ENCODE results near the gene CDK14.
"Not testable (repeated sequence)": the region's sequence is repeated elsewhere in the genome, so short reads cannot be mapped to it uniquely, and the experiment has no call there.

The CDK14 gene

GRCh38 chr7:90751595-90751994 lies 155.5 kb downstream of the CDK14 start:
- Histone ChIP-seq H2AFZ (no peak overlapping the region), H3K27me3 (ENCODE audit: control insufficient read depth, insufficient read depth, low read length) (no peaks in the 10 kb centered on the region), H3K9ac (no peak overlapping the region), H3K79me2 (no peaks in the 10 kb centered on the region), H3K4me1 (no peaks in the 10 kb centered on the region), H3K36me3 (ENCODE audit: control insufficient read depth, insufficient read depth, low read length) (no peaks in the 10 kb centered on the region), H3K27ac (no peak overlapping the region), H3K4me3 (ENCODE audit: low read depth, low read length) (no peak overlapping the region), H3K4me2 (ENCODE audit: low read length) (no peak overlapping the region), H3K9me3 (ENCODE audit: control insufficient read depth, low read length) (no peaks in the 10 kb centered on the region)
- TF ChIP-seq, protein P1, sequence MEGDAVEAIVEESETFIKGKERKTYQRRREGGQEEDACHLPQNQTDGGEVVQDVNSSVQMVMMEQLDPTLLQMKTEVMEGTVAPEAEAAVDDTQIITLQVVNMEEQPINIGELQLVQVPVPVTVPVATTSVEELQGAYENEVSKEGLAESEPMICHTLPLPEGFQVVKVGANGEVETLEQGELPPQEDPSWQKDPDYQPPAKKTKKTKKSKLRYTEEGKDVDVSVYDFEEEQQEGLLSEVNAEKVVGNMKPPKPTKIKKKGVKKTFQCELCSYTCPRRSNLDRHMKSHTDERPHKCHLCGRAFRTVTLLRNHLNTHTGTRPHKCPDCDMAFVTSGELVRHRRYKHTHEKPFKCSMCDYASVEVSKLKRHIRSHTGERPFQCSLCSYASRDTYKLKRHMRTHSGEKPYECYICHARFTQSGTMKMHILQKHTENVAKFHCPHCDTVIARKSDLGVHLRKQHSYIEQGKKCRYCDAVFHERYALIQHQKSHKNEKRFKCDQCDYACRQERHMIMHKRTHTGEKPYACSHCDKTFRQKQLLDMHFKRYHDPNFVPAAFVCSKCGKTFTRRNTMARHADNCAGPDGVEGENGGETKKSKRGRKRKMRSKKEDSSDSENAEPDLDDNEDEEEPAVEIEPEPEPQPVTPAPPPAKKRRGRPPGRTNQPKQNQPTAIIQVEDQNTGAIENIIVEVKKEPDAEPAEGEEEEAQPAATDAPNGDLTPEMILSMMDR (IDR thresholded peaks at IDR 0.05): no peak

DNA sequence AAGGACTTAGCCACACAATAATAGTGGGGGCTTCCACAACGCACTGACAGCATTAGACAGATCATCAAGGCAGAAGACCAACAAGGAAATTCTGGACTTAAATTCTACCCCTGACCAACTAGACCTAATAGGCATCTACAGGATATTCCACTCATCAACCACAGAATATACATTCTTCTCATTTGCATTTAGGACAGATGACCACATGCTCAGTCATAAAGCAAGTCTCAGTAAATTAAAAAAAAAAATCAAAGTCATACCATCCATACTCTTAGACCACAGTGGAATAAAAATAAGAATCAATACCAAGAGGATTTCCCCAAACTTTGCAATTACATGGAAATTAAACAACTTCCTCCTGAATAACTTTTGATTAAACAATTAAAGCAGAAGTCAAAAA lies 155.9 kb downstream of the CDK14 start:
- H3K79me2 ChIP-seq: no peaks in the 10 kb centered on the region
- no peak overlapping the region for H3K9ac ChIP-seq
- no peak overlapping the region for H2AFZ ChIP-seq
- H3K4me3 ChIP-seq (ENCODE audit: low read depth, low read length): no peak overlapping the region
- TF ChIP-seq, protein P1 (IDR thresholded peaks at IDR 0.05): no peak
- no peaks in the 10 kb centered on the region for H3K27me3 ChIP-seq (ENCODE audit: control insufficient read depth, insufficient read depth, low read length)
- H3K36me3 ChIP-seq (ENCODE audit: control insufficient read depth, insufficient read depth, low read length): no peaks in the 10 kb centered on the region
- no peaks in the 10 kb centered on the region for H3K4me1 ChIP-seq
- no peaks in the 10 kb centered on the region for H3K9me3 ChIP-seq (ENCODE audit: control insufficient read depth, low read length)
- H3K4me2 ChIP-seq (ENCODE audit: low read length): no peak overlapping the region
- H3K27ac ChIP-seq: no peak overlapping the region

DNA sequence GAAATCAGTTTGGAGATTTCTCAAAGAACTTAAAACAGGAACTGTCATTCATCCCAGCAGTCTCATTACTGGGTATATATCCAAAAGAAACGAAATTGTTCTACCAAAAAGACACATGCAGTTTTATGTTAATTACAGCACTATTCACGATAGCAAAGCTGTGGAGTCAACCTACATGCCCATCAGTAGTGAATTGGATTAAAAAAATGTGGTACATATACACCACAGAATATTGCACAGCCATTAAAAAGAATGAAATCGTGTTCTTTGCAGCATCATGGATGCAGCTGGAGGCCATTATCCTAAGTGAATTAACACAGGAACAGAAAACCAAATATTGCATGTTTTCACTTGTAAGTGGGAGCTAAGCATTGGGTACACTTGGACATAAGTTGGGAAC lies 158.9 kb downstream of the CDK14 start:
- H3K4me2 ChIP-seq (ENCODE audit: low read length): no peak overlapping the region
- TF ChIP-seq, protein P1 (IDR thresholded peaks at IDR 0.05): no peak
- no peak overlapping the region for H2AFZ ChIP-seq

DNA sequence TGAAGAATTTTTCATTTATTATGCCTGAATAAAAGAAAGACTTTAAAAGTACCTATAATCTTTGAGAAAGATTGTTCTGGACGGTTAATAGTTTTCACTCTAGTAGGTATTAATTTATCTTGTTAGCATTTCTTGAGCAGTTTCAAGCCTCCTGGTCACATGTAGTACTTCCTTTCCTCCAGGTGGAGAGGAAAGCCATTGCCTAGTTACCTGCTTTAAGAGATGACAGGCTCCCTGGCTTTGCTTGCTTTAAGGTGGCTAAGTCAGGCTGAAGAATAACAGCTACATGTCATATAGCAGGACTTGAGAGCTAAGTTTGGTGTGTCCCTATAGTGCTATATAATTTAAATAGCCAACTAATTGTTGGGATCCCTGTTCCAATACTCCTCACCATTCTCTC lies 160.2 kb downstream of the CDK14 start:
- TF ChIP-seq, protein P1 (IDR thresholded peaks at IDR 0.05): no peak
- Histone ChIP-seq H3K4me3 (ENCODE audit: low read depth, low read length) (no peak overlapping the region), H2AFZ (no peak overlapping the region), H3K79me2 (no peaks in the 10 kb centered on the region), H3K9me3 (ENCODE audit: control insufficient read depth, low read length) (no peaks in the 10 kb centered on the region), H3K36me3 (ENCODE audit: control insufficient read depth, insufficient read depth, low read length) (no peaks in the 10 kb centered on the region), H3K4me1 (peaks cover 3% of the 10 kb centered on the region), H3K4me2 (ENCODE audit: low read length) (no peak overlapping the region), H3K27me3 (ENCODE audit: control insufficient read depth, insufficient read depth, low read length) (no peaks in the 10 kb centered on the region), H3K27ac (no peak overlapping the region), H3K9ac (no peak overlapping the region)

More for the DNA sequence above, 158.9 kb downstream of the CDK14 start:
- Histone ChIP-seq H3K9me3 (ENCODE audit: control insufficient read depth, low read length) (no peaks in the 10 kb centered on the region), H3K27me3 (ENCODE audit: control insufficient read depth, insufficient read depth, low read length) (no peaks in the 10 kb centered on the region), H3K4me3 (ENCODE audit: low read depth, low read length) (no peak overlapping the region), H3K27ac (no peak overlapping the region), H3K9ac (no peak overlapping the region), H3K36me3 (ENCODE audit: control insufficient read depth, insufficient read depth, low read length) (no peaks in the 10 kb centered on the region), H3K4me1 (peaks cover 3% of the 10 kb centered on the region), H3K79me2 (no peaks in the 10 kb centered on the region)

DNA sequence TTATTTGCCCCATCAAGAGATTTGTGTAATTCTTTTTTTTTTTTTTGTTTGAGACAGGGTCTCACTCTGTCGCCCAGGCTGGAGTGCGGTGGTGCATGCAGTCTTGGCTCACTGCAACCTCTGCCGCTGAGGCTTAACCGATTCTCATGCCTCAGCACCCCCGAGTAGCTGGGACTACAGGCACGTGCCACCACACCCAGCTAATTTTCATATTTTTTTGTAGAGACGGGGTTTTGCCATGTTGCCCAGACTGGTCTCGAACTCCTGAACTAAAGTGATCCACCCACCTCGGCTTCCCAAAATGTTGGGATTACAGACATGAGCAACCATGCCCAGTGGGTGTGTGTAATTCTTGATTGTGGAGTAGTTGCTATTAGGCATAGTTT lies 161.4 kb downstream of the CDK14 start:
- not testable (repeated sequence) for H3K27ac ChIP-seq; H3K4me3 ChIP-seq (ENCODE audit: low read depth, low read length); H2AFZ ChIP-seq; H3K9me3 ChIP-seq (ENCODE audit: control insufficient read depth, low read length); H3K79me2 ChIP-seq; H3K4me1 ChIP-seq; H3K36me3 ChIP-seq (ENCODE audit: control insufficient read depth, insufficient read depth, low read length); H3K4me2 ChIP-seq (ENCODE audit: low read length); H3K9ac ChIP-seq; H3K27me3 ChIP-seq (ENCODE audit: control insufficient read depth, insufficient read depth, low read length)
